CD14-positive monocyte (primary cell): ENCODE results near the gene DZANK1. TPM values are rescaled to one million over a fixed set of nuclear protein-coding genes. Genes with fewer than 3 reads are reported as not detected.

Experiments
- DNase-seq, 3 donors: peaks; one replicate each; pipeline ENCODE4 v3.0.0-alpha.2; 2011 to 2022
- H2AFZ ChIP-seq: 2 replicates; pipeline ENCODE4 v1.6.0; 2012; ENCODE audit warnings: mild to moderate bottlenecking, low read depth, low read length, inconsistent platforms; ENCODE audit not compliant: insufficient read depth, poor library complexity, severe bottlenecking
- H3K27ac ChIP-seq, 2 donors: 1 replicate in 1 of 2; 2 replicates in 1 of 2; pipeline ENCODE4 v1.5.1; 2012 to 2013; ENCODE audit warnings: low read length in 2 of 2, control low read depth in 1 of 2, inconsistent platforms in 1 of 2, low read depth in 1 of 2, mild to moderate bottlenecking in 1 of 2
- H3K27me3 ChIP-seq, 2 donors: one replicate each; pipeline versions ENCODE4 v1.6.0 to v1.6.1; 2011 to 2013; ENCODE audit warnings: low read length in 2 of 2; ENCODE audit not compliant: control insufficient read depth in 2 of 2, insufficient read depth in 2 of 2
- H3K36me3 ChIP-seq, 2 donors: replicated peaks in 1 of 2; 1 replicate in 1 of 2; 2 replicates in 1 of 2; pipeline versions ENCODE4 v1.5.1 to v1.6.1; 2012 to 2013; ENCODE audit warnings: low read length in 2 of 2, control low read depth in 1 of 2, inconsistent platforms in 1 of 2, mild to moderate bottlenecking in 1 of 2; ENCODE audit not compliant: insufficient read depth in 2 of 2, control insufficient read depth in 1 of 2
- H3K4me1 ChIP-seq, 2 donors: 1 replicate in 1 of 2; 2 replicates in 1 of 2; pipeline versions ENCODE4 v1.5.1 to v1.6.1; 2012 to 2013; ENCODE audit warnings: low read length in 2 of 2, control low read depth in 1 of 2, inconsistent platforms in 1 of 2, mild to moderate bottlenecking in 1 of 2, moderate library complexity in 1 of 2; ENCODE audit not compliant: insufficient read depth in 2 of 2, control insufficient read depth in 1 of 2
- H3K4me2 ChIP-seq: replicated peaks from 2 replicates; pipeline ENCODE3; 2012; ENCODE audit warnings: low read length, moderate library complexity, mild to moderate bottlenecking; ENCODE audit not compliant: poor library complexity, severe bottlenecking; ENCODE audit errors: extremely low read depth
- H3K4me3 ChIP-seq, 3 experiments: fragments of 200-600 bp in 1 of 3; sonication (generic) in 1 of 3; replicated peaks in 1 of 3; 1 replicate in 2 of 3; 2 replicates in 1 of 3; pipeline ENCODE4 v1.5.1; 2011 to 2013; ENCODE audit warnings: low read length in 3 of 3, mild to moderate bottlenecking in 3 of 3, control low read depth in 2 of 3, low read depth in 2 of 3, inconsistent platforms in 1 of 3, moderate library complexity in 1 of 3
- H3K79me2 ChIP-seq: 2 replicates; pipeline ENCODE4 v1.6.0; 2012; ENCODE audit warnings: mild to moderate bottlenecking, control low read depth, inconsistent platforms, low read length, moderate library complexity; ENCODE audit not compliant: insufficient read depth
- H3K9ac ChIP-seq: 2 replicates; pipeline ENCODE4 v1.6.0; 2017; ENCODE audit warnings: low read length, mild to moderate bottlenecking; ENCODE audit not compliant: insufficient read depth, poor library complexity, severe bottlenecking
- H3K9me3 ChIP-seq, 2 donors: replicated peaks in 1 of 2; 1 replicate in 1 of 2; 2 replicates in 1 of 2; pipeline versions ENCODE4 v1.5.1 to v1.6.1; 2012 to 2013; ENCODE audit warnings: low read length in 2 of 2, control low read depth in 1 of 2; ENCODE audit not compliant: control insufficient read depth in 1 of 2, insufficient read depth in 1 of 2
- H4K20me1 ChIP-seq: 2 replicates; pipeline ENCODE4 v1.6.0; 2012; ENCODE audit warnings: mild to moderate bottlenecking, low read length, control low read depth, moderate library complexity; ENCODE audit not compliant: insufficient read depth
- H3K27ac Mint-ChIP-seq, 7 donors: one replicate each; pipeline ENCODE4 v1.8.0; 2020; ENCODE audit warnings: mild to moderate bottlenecking in 7 of 7, mixed read lengths in 7 of 7, moderate library complexity in 6 of 7, inconsistent platforms in 2 of 7
- H3K27me3 Mint-ChIP-seq, 3 donors: one replicate each; pipeline ENCODE4 v1.8.0; 2021 to 2022; ENCODE audit warnings: low read depth in 3 of 3, mild to moderate bottlenecking in 3 of 3, mixed read lengths in 3 of 3, moderate library complexity in 3 of 3, inconsistent platforms in 1 of 3
- H3K36me3 Mint-ChIP-seq, 2 donors: one replicate each; pipeline ENCODE4 v1.8.0; 2020; ENCODE audit warnings: mixed read lengths in 2 of 2, inconsistent platforms in 1 of 2, mild to moderate bottlenecking in 1 of 2
- H3K4me1 Mint-ChIP-seq: one replicate; pipeline ENCODE4 v1.8.0; 2020; ENCODE audit warnings: mild to moderate bottlenecking, mixed read lengths
- H3K4me3 Mint-ChIP-seq, 2 donors: one replicate each; pipeline ENCODE4 v1.8.0; 2020; ENCODE audit warnings: mild to moderate bottlenecking in 2 of 2, mixed read lengths in 2 of 2, moderate library complexity in 1 of 2
- H3K9me3 Mint-ChIP-seq, 7 donors: one replicate each; pipeline ENCODE4 v1.8.0; 2020 to 2022; ENCODE audit warnings: mixed read lengths in 7 of 7, mild to moderate bottlenecking in 6 of 7, moderate library complexity in 6 of 7, inconsistent platforms in 2 of 7
- WGBS: methylation state at CpG from one replicate; pipeline ENCODE4 v1.1.5; 2013; ENCODE audit warnings: missing lambda C conversion rate; ENCODE audit not compliant: insufficient coverage; 5-methylcytosine and 5-hydroxymethylcytosine counted together
- intact Hi-C, 2 donors: fragments of 100-400 bp; cut with micrococcal nuclease; formaldehyde crosslinking; loops; one replicate each; pipeline versions ENCODE4 v1.15.0 to v1.15.1; 2023
- polyA plus RNA-seq, 3 donors: library from polyadenylated mRNA; depleted of rRNA in 1 of 3; unstranded in 2 of 3; stranded (reverse) in 1 of 3; fragments of 300-500 nt in 2 of 3; fragments of >200 nt in 1 of 3; fragmentation: Illumina TruSeq in 2 of 3; gene quantifications; 1 replicate in 2 of 3; 2 replicates in 1 of 3; pipeline ENCODE4 v1.2.3, GENCODE V29; 2012 to 2021
- TF ChIP-seq, protein P1 (sequence below): fragments of 200-600 bp; IDR thresholded peaks from one replicate; pipeline ENCODE4 v1.8.0; 2022; ENCODE audit warnings: antibody characterized with exemption, mild to moderate bottlenecking

Gene DZANK1
- polyA plus RNA-seq, 3 donors: 0.17 to 1.3 (median 0.69) TPM

- H3K4me1 Mint-ChIP-seq: no peaks in the 10 kb centered on the region
- H3K27me3 ChIP-seq: no peaks in the 10 kb centered on the region
- TF ChIP-seq, protein P1, sequence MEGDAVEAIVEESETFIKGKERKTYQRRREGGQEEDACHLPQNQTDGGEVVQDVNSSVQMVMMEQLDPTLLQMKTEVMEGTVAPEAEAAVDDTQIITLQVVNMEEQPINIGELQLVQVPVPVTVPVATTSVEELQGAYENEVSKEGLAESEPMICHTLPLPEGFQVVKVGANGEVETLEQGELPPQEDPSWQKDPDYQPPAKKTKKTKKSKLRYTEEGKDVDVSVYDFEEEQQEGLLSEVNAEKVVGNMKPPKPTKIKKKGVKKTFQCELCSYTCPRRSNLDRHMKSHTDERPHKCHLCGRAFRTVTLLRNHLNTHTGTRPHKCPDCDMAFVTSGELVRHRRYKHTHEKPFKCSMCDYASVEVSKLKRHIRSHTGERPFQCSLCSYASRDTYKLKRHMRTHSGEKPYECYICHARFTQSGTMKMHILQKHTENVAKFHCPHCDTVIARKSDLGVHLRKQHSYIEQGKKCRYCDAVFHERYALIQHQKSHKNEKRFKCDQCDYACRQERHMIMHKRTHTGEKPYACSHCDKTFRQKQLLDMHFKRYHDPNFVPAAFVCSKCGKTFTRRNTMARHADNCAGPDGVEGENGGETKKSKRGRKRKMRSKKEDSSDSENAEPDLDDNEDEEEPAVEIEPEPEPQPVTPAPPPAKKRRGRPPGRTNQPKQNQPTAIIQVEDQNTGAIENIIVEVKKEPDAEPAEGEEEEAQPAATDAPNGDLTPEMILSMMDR: no peak
- peaks cover 0 to 1% (median 0%) of the 10 kb centered on the region in 3 donors for H3K27me3 Mint-ChIP-seq
- no peaks in the 10 kb centered on the region for H4K20me1 ChIP-seq
- no peaks in the 10 kb centered on the region for H3K79me2 ChIP-seq
- no peak overlapping the region for H3K9ac ChIP-seq
- no peaks in the 10 kb centered on the region for H3K9me3 Mint-ChIP-seq
- peaks cover 72 to 86% of the 10 kb centered on the region in 2 donors for H3K36me3 Mint-ChIP-seq
- DNase-seq: no peak
- no peak overlapping the region for H3K4me2 ChIP-seq
- H3K4me3 Mint-ChIP-seq: no peak overlapping the region
- intact Hi-C loops: no loop called here
- peaks cover 80 to 95% of the 10 kb centered on the region in 2 donors for H3K36me3 ChIP-seq
- no peak overlapping the region for H2AFZ ChIP-seq
- H3K27ac ChIP-seq: no peak overlapping the region
- H3K9me3 ChIP-seq: no peaks in the 10 kb centered on the region
- 100% methylated on average over 2 of the region's 4 CpGs for WGBS
- H3K4me3 ChIP-seq: no peak overlapping the region
- H3K4me1 ChIP-seq: no peaks in the 10 kb centered on the region
- H3K27ac Mint-ChIP-seq: no peak overlapping the region
These were observed 14.8 kb upstream of the DZANK1 start for GRCh38 chr20:18481596-18481995.

DNA sequence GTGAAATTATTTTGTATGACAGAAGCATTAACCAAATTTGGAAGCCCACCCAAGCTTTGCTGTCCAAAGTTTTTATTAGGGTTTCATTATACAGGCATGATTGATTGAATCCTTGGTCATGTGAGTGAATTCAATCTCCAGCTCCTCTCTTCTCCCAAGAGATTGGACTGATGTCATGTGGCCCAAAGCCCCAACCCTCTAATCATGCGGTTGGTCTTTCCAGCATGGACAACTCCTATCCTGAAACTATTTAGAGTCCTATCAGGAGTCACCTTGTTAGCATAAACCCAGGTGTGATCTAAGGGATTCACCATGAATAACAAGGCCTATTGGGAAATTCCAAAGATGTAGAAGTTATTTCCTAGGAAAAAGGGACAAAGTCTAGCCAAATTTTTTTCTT is 11.0 kb upstream of the DZANK1 start:
- no peak overlapping the region for H3K27ac Mint-ChIP-seq
- H3K36me3 Mint-ChIP-seq: peaks cover 72 to 90% of the 10 kb centered on the region in 2 donors
- H3K9me3 ChIP-seq: no peaks in the 10 kb centered on the region
- no CpG with 5 or more reads among the region's 1 CpG for WGBS
- no peak overlapping the region for H3K9ac ChIP-seq
- H3K36me3 ChIP-seq: peaks cover 89 to 100% of the 10 kb centered on the region in 2 donors
- H3K4me2 ChIP-seq: no peak overlapping the region
- no peaks in the 10 kb centered on the region for H4K20me1 ChIP-seq
- TF ChIP-seq, protein P1: no peak
- H3K4me1 Mint-ChIP-seq: no peaks in the 10 kb centered on the region
- peaks cover 0 to 1% (median 0%) of the 10 kb centered on the region in 3 donors for H3K27me3 Mint-ChIP-seq
- H3K4me3 ChIP-seq: no peak overlapping the region
- H3K79me2 ChIP-seq: no peaks in the 10 kb centered on the region
- no peaks in the 10 kb centered on the region for H3K9me3 Mint-ChIP-seq
- DNase-seq: no peak
- no peaks in the 10 kb centered on the region for H3K27me3 ChIP-seq
- intact Hi-C loops: no loop called here
- H3K4me3 Mint-ChIP-seq: no peak overlapping the region
- H3K4me1 ChIP-seq: no peaks in the 10 kb centered on the region
- H3K27ac ChIP-seq: no peak overlapping the region
- no peak overlapping the region for H2AFZ ChIP-seq
